22Rv1 (cell line): ENCODE results near the gene FEN1.

Source experiments
- CTCF ChIP-seq: fragments of 450-650 bp; IDR thresholded peaks from 2 replicates; pipeline ENCODE4 v1.5.1; 2017; ENCODE audit warnings: mild to moderate bottlenecking
- ZFX ChIP-seq: fragments of 450-650 bp; IDR thresholded peaks from 2 replicates; pipeline ENCODE4 v1.6.1; 2017; ENCODE audit warnings: antibody characterized with exemption, borderline replicate concordance

GRCh38 chr11:61802605-61803004 lies 9.9 kb downstream of the FEN1 start:
- TF ChIP-seq CTCF = no peak
- TF ChIP-seq ZFX = no peak
